Panc1 (cell line): ENCODE measurements around the gene OSBPL10.

Experiments used
- POLR2AphosphoS5 ChIP-seq: IDR thresholded peaks from 2 replicates; pipeline ENCODE4 v1.6.1; 2012; ENCODE audit warnings: mild to moderate bottlenecking, low read depth, low read length, moderate library complexity
- REST ChIP-seq, 2 experiments: IDR thresholded peaks; 2 replicates each; pipeline ENCODE4 v1.6.1; 2011 to 2012; ENCODE audit warnings: low read depth in 2 of 2, control low read depth in 1 of 2, low read length in 1 of 2, mild to moderate bottlenecking in 1 of 2, moderate library complexity in 1 of 2; ENCODE audit not compliant: insufficient read depth in 1 of 2
- TF ChIP-seq, protein P1 (sequence below): fragments of 450-650 bp; IDR thresholded peaks from 2 replicates; pipeline ENCODE4 v1.5.1; 2017; ENCODE audit warnings: mild to moderate bottlenecking

DNA sequence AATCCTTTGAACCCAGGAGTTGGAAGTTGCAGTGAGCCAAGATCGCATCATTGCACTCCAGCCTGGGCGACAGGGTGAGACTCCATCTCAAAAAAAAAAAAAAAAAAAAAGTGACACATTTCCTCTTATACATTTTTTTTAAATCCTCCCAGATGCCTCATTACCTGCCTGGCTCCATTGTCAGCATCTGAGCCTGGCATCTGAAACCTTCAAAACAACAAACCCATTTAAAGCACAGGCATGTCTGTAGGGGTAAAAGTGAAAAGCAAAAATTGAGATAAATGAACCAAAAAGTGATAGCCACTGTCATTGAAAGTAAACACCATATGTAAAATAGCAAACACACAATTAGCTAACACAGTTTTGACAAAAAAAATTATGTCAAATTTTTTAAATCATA, 38.6 kb downstream of the OSBPL10 start:
- TF ChIP-seq REST (IDR thresholded peaks at IDR 0.05; ENCODE audit: insufficient read depth in 1 of 2, low read depth in 2 of 2, low read length in 1 of 2) (no peak), POLR2AphosphoS5 (no peak)
- TF ChIP-seq, protein P1, sequence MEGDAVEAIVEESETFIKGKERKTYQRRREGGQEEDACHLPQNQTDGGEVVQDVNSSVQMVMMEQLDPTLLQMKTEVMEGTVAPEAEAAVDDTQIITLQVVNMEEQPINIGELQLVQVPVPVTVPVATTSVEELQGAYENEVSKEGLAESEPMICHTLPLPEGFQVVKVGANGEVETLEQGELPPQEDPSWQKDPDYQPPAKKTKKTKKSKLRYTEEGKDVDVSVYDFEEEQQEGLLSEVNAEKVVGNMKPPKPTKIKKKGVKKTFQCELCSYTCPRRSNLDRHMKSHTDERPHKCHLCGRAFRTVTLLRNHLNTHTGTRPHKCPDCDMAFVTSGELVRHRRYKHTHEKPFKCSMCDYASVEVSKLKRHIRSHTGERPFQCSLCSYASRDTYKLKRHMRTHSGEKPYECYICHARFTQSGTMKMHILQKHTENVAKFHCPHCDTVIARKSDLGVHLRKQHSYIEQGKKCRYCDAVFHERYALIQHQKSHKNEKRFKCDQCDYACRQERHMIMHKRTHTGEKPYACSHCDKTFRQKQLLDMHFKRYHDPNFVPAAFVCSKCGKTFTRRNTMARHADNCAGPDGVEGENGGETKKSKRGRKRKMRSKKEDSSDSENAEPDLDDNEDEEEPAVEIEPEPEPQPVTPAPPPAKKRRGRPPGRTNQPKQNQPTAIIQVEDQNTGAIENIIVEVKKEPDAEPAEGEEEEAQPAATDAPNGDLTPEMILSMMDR, result no peak
